Adrenal gland (tissue), 12 donors: Measurements from ENCODE around the gene BRAT1. TPM values are rescaled to one million over a fixed set of nuclear protein-coding genes. Genes with fewer than 3 reads are reported as not detected.

Source experiments
- DNase-seq, 7 donors: peaks; one replicate each; pipeline ENCODE4 v3.0.0-alpha.2; 2019 to 2020
- H3K27ac ChIP-seq, 5 donors: fragments of 200-600 bp; sonication (generic) in 4 of 5; 1 replicate in 3 of 5; 2 replicates in 2 of 5; pipeline versions ENCODE4 v1.5.1 to v1.8.0; 2016 to 2020; ENCODE audit warnings: mild to moderate bottlenecking in 1 of 5
- H3K27me3 ChIP-seq: fragments of 200-600 bp; 2 replicates; pipeline ENCODE4 v1.8.0; 2021
- H3K36me3 ChIP-seq, 2 donors: fragments of 200-600 bp; replicated peaks in 1 of 2; 1 replicate in 1 of 2; 2 replicates in 1 of 2; pipeline versions ENCODE4 v1.5.1 to v1.8.0; 2018 to 2022
- H3K4me1 ChIP-seq, 2 donors: fragments of 200-600 bp; replicated peaks in 1 of 2; 1 replicate in 1 of 2; 2 replicates in 1 of 2; pipeline versions ENCODE4 v1.5.1 to v1.8.0; 2018 to 2021
- H3K4me3 ChIP-seq, 4 donors: fragments of 200-600 bp; sonication (generic) in 3 of 4; one replicate each; pipeline ENCODE4 v1.5.1; 2016 to 2018
- H3K9me3 ChIP-seq, 3 donors: fragments of 200-600 bp; sonication (generic) in 1 of 3; replicated peaks in 1 of 3; 1 replicate in 2 of 3; 2 replicates in 1 of 3; pipeline versions ENCODE4 v1.5.1 to v1.8.0; 2016 to 2021
- POLR2A ChIP-seq, 2 donors: fragments of 450-650 bp; IDR thresholded peaks; one replicate each; pipeline ENCODE4 v1.6.1; 2017; ENCODE audit warnings: antibody characterized with exemption in 2 of 2, mild to moderate bottlenecking in 2 of 2, moderate library complexity in 1 of 2
- WGBS, 4 donors: extraction: QIAGEN DNeasy Blood & Tissue Kit in 2 of 4; methylation state at CpG; one replicate each; pipeline versions ENCODE4 v1.1.5 to v1.1.7; 2013 to 2017; 5-methylcytosine and 5-hydroxymethylcytosine counted together
- intact Hi-C, 2 donors: fragments of 100-400 bp; cut with DNase I; formaldehyde crosslinking; loops; one replicate each; pipeline versions ENCODE4 v1.14.1 to v1.15.0; 2022 to 2023
- polyA plus RNA-seq, 3 donors: library from polyadenylated mRNA; stranded (reverse); fragments of 200-250 nt in 2 of 3; fragments of 350-450 nt in 1 of 3; fragmentation: Illumina TruSeq in 1 of 3; extraction: RNeasy Lipid Tissue Mini Kit (QIAGEN cat#74804) in 1 of 3; gene quantifications; one replicate each; pipeline ENCODE4 v1.2.3, GENCODE V29; 2013 to 2014
- total RNA-seq, 9 donors: library from RNA; depleted of rRNA in 4 of 9; stranded (reverse); fragments of >200 nt in 4 of 9; fragments of 120-200 nt in 1 of 9; fragmentation: NEBNext Ultra II Directional in 1 of 9; extraction: Animal tissue kit (Norgen Biotek cat#: 25700) in 1 of 9; gene quantifications; one replicate each; pipeline versions ENCODE4 v1.1.0 to v1.2.4, GENCODE V29; 2013 to 2023
- TF ChIP-seq, protein P1 (sequence below), 6 experiments: fragments of 450-650 bp in 4 of 6; fragments of 200-600 bp in 2 of 6; sonication (generic) in 1 of 6; IDR thresholded peaks; 1 replicate in 5 of 6; 2 replicates in 1 of 6; pipeline versions ENCODE4 v1.5.1 to v1.8.0; 2016 to 2021; ENCODE audit warnings: antibody characterized with exemption in 6 of 6, mild to moderate bottlenecking in 2 of 6, moderate library complexity in 1 of 6
- donor health status: healthy with polysubstance abuse.
- donor health status: Bipolar disorder and iron deficiency.
- donor health status: DM: yes; HTN: yes; CAD: no.
- donor health status: DM: no; HTN: no; CAD: no.
- donor health status: DM: no; HTN: no; CAD: no.
- donor health status: DM: yes; HTN: yes; CAD: no.

The BRAT1 gene
- total and polyA plus RNA-seq, 12 donors = 3.7 to 120 (median 72.4) TPM

DNA sequence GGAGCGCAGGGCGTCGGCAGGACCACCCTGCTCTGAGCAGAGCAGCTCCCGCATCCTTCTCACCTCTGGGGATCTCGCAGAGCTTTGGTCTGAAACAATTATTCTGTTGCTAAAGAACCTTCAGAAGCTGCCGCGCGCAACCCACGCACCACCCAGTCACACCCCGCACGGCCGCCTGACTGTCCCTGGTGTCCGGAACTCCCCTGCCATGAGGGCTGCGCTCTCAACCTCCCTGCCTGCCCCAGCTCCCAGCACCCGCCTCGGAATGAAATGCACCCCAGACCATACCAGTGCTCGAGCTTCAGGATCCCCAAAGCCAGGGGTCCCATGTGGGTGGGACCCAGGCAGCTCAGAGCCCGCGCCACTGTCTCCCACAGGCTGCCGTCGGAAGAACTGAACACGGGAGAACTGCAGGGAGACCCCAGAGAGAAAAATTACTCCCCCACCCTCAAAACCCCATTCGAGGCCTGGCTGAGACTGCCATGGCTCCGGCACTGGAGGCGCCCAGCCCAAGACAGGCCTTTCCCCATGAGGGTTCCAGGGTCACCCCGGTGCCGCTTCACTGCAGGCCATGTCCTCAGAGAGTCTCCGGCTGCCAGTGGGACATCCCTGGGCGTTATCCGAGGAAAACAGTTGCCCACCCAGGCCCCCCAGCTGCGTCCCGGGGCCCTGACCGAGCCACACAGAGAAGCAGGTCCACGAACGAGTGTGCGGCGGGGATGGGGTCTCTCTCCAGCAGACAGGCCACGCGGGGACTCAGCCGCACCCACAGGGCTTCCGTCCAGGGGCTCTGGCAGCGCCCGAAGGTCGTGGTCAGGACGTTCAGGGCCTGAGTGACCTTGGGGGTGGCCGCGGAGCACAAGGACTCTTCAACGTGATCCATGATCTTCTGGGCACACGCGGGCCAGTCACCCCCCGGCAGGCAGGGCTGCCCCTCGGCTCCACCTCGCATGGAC lies 12.1 kb downstream of the BRAT1 start:
- no peak overlapping the region for H3K4me3 ChIP-seq
- 72 to 84% (median 78%) methylated on average over 34 to 53 of the region's 53 CpGs for WGBS, 4 donors
- H3K36me3 ChIP-seq = peaks cover 0 to 93% of the 10 kb centered on the region in 2 donors
- DNase-seq = peak in 6 of 7 donors; percentile 49 to 67 (median 62)
- no peaks in the 10 kb centered on the region for H3K9me3 ChIP-seq
- intact Hi-C loops = no loop called here
- H3K27me3 ChIP-seq = no peaks in the 10 kb centered on the region
- TF ChIP-seq, protein P1, sequence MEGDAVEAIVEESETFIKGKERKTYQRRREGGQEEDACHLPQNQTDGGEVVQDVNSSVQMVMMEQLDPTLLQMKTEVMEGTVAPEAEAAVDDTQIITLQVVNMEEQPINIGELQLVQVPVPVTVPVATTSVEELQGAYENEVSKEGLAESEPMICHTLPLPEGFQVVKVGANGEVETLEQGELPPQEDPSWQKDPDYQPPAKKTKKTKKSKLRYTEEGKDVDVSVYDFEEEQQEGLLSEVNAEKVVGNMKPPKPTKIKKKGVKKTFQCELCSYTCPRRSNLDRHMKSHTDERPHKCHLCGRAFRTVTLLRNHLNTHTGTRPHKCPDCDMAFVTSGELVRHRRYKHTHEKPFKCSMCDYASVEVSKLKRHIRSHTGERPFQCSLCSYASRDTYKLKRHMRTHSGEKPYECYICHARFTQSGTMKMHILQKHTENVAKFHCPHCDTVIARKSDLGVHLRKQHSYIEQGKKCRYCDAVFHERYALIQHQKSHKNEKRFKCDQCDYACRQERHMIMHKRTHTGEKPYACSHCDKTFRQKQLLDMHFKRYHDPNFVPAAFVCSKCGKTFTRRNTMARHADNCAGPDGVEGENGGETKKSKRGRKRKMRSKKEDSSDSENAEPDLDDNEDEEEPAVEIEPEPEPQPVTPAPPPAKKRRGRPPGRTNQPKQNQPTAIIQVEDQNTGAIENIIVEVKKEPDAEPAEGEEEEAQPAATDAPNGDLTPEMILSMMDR (IDR thresholded peaks at IDR 0.05) = no peak
- TF ChIP-seq POLR2A (IDR thresholded peaks at IDR 0.05) = no peak
- peaks cover 6 to 13% of the 10 kb centered on the region in 2 donors for H3K4me1 ChIP-seq
- peak overlapping the region in 2 of 5 donors; percentile 35 to 63 for H3K27ac ChIP-seq

DNA sequence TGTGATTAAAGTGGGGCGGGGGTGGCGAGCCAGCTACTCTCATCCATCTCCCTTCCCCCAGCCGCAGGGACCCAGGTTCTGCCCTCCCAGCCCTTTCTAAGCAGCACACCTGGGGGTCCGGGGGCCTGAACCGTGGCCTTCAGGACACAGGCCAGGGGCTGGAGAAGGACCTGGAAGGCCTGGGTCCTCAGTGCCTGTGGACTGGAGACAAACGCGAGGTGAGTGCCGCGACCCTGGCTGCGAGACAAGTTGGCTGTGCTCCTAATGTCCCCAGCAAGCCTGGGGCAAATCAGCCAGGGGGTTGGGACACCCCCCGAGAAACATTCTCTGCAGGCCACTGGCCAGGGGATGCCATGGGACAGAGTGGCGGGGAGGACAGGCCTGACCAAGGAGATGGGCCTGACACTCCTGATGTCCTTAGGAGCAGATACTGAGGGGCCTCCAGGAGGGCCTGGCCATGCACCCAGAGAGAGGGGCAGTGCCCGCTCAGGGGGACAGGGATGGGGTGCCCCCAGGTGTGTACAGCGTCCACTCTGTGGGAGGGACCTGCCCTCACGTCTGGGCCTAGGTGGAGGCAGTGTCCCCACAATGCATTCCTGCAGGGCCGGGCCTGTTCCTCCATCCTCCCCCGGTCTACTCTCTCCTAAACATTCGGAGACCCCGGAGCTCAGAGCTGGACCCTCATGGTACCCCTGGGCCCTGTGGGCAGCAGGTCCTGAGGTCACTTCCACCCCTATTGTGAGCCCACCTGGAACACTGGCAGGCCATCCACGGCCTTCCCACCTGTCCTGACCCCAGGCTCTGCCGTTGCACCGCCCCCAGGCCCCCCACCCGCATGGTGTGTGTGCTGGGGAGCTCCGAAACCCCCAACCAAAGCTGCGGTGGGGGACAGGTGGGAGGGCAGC lies 13.1 kb downstream of the BRAT1 start:
- TF ChIP-seq, protein P1 (IDR thresholded peaks at IDR 0.05) = no peak
- no peak for TF ChIP-seq POLR2A (IDR thresholded peaks at IDR 0.05)
- WGBS, 4 donors = 80 to 88% (median 86%) methylated on average over 9 to 25 of the region's 25 CpGs
- H3K27ac ChIP-seq = no peak overlapping the region
- peak in 3 of 7 donors; percentile 11 to 30 (median 17) for DNase-seq
- no peaks in the 10 kb centered on the region for H3K27me3 ChIP-seq
- H3K9me3 ChIP-seq = no peaks in the 10 kb centered on the region
- intact Hi-C loops = no loop called here
- peaks cover 6 to 13% of the 10 kb centered on the region in 2 donors for H3K4me1 ChIP-seq
- H3K36me3 ChIP-seq = peaks cover 0 to 90% of the 10 kb centered on the region in 2 donors
- H3K4me3 ChIP-seq = no peak overlapping the region

DNA sequence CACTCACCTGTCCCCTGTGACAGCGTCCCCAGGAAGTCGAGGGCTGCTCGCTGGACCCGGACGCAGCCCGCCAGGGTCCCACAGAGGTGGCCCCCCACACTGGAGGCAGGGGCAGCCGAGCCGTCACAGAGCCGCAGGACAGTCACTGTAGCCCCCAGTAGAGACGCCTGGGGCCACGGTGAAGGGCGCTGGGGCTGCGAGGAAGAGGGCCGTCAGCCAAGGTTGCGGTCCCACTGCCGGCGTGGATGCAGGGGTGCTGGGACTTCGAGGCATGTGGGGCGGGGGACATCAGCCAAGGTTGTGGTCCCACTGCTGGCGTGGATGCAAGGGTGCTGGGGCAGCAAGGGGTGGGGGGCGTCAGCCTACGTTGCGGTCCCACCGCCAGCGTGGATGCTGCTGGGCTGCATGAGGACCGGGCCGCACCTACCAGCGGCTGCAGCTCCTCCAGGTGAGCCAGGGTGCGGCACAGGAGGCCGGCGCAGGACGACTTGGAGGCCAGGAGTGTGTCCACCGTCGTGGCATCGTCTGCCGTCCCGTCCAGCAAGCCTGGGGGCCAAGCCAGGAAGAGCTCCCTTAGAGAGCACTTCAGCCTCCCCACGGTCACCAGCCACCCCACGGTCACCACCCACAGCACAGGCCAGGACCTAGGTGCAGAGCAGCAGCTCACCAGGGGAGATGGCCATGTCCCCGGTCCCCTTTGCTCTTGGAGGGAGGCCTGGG lies 13.9 kb downstream of the BRAT1 start:
- H3K9me3 ChIP-seq = no peaks in the 10 kb centered on the region
- 95% methylated on average over 19 to 40 of the region's 40 CpGs; no CpG with 5 or more reads in 1 of the 4 donors for WGBS, 4 donors
- intact Hi-C loops = no loop called here
- H3K4me1 ChIP-seq = peaks cover 6 to 13% of the 10 kb centered on the region in 2 donors
- no peak overlapping the region for H3K27ac ChIP-seq
- peak in 2 of 7 donors; percentile 13 to 19 for DNase-seq
- H3K36me3 ChIP-seq = peaks cover 0 to 82% of the 10 kb centered on the region in 2 donors
- H3K4me3 ChIP-seq = no peak overlapping the region
- H3K27me3 ChIP-seq = no peaks in the 10 kb centered on the region
- TF ChIP-seq, protein P1 (IDR thresholded peaks at IDR 0.05) = no peak
- TF ChIP-seq POLR2A (IDR thresholded peaks at IDR 0.05) = no peak
